HepG2 (cell line): ENCODE results near the gene KPNB1. TPM values are rescaled to one million over a fixed set of nuclear protein-coding genes. Genes with fewer than 3 reads are reported as not detected.
A peak's percentile ranks its signal among the peaks of the same experiment; 100 is the strongest.

Experiments used
- DPF2 ChIP-seq: sonication (generic); formaldehyde crosslinking; IDR thresholded peaks from 2 replicates; pipeline ENCODE4 v1.4.0; 2020; ENCODE audit warnings: mild to moderate bottlenecking, low read depth, missing genetic modification reagents, borderline replicate concordance
- FLYWCH1 ChIP-seq: sonication (generic); formaldehyde crosslinking; IDR thresholded peaks from 2 replicates; pipeline ENCODE4 v1.8.1; 2023; ENCODE audit warnings: mild to moderate bottlenecking, missing genetic modification reagents
- GPN1 ChIP-seq: sonication (generic); formaldehyde crosslinking; IDR thresholded peaks from 2 replicates; pipeline ENCODE4 v1.5.1; 2020; ENCODE audit warnings: missing genetic modification reagents, borderline replicate concordance
- IKZF1 ChIP-seq: fragments of 450-650 bp; IDR thresholded peaks from 2 replicates; pipeline ENCODE4 v1.7.1; 2016
- RFX3 ChIP-seq: IDR thresholded peaks from 2 replicates; pipeline ENCODE4 v1.6.1; 2016; ENCODE audit warnings: missing biosample characterization, missing genetic modification reagents
- SETDB1 ChIP-seq: sonication (generic); formaldehyde crosslinking; IDR thresholded peaks from 2 replicates; pipeline ENCODE4 v1.5.1; 2020; ENCODE audit warnings: missing genetic modification reagents, mild to moderate bottlenecking, borderline replicate concordance
- SRSF4 ChIP-seq: fragments of 200-400 bp; formaldehyde crosslinking; IDR thresholded peaks from one replicate; pipeline ENCODE4 v1.6.1; 2018; ENCODE audit warnings: mild to moderate bottlenecking, low read depth, low read length, moderate library complexity; ENCODE audit not compliant: poor library complexity, severe bottlenecking
- STAT5B ChIP-seq: sonication (generic); formaldehyde crosslinking; IDR thresholded peaks from 2 replicates; pipeline ENCODE4 v1.4.0; 2020; ENCODE audit warnings: missing genetic modification reagents
- U2AF2 ChIP-seq: fragments of 200-400 bp; formaldehyde crosslinking; IDR thresholded peaks from 2 replicates; pipeline ENCODE4 v1.6.1; 2017; ENCODE audit warnings: low read depth, mild to moderate bottlenecking, low read length
- ZKSCAN1 ChIP-seq: fragments of 150-350 bp; IDR thresholded peaks from 2 replicates; pipeline ENCODE4 v1.6.1; 2014; ENCODE audit warnings: low read length
- ZNF138 ChIP-seq: sonication (generic); formaldehyde crosslinking; IDR thresholded peaks from 2 replicates; pipeline ENCODE4 v1.5.0; 2020; ENCODE audit warnings: mild to moderate bottlenecking, low read depth, missing genetic modification reagents
- ZNF382 ChIP-seq: sonication (generic); formaldehyde crosslinking; IDR thresholded peaks from 2 replicates; pipeline ENCODE4 v1.5.0; 2020; ENCODE audit warnings: missing genetic modification reagents, mild to moderate bottlenecking, borderline replicate concordance
- ZNF432 ChIP-seq: sonication (generic); formaldehyde crosslinking; IDR thresholded peaks from 2 replicates; pipeline ENCODE4 v1.5.0; 2020; ENCODE audit warnings: missing genetic modification reagents, mild to moderate bottlenecking, borderline replicate concordance
- ZNF761 ChIP-seq: sonication (generic); formaldehyde crosslinking; conservative IDR thresholded peaks from 2 replicates; pipeline ENCODE4 v1.4.0; 2020; ENCODE audit warnings: mild to moderate bottlenecking, missing genetic modification reagents
- ZNF891 ChIP-seq: sonication (generic); formaldehyde crosslinking; IDR thresholded peaks from 2 replicates; pipeline ENCODE4 v1.5.0; 2020; ENCODE audit warnings: mild to moderate bottlenecking, missing genetic modification reagents
- ZSCAN9 ChIP-seq: IDR thresholded peaks from 2 replicates; pipeline ENCODE4 v1.6.1; 2016; ENCODE audit warnings: borderline replicate concordance
- polyA plus RNA-seq, 8 experiments: library from polyadenylated mRNA; depleted of rRNA in 3 of 8; stranded (reverse) in 7 of 8; unstranded in 1 of 8; fragments of >200 nt; fragmentation: Illumina TruSeq in 4 of 8; extraction: Trizol in 4 of 8; gene quantifications; 2 replicates each; pipeline versions ENCODE4 v1.2.1 to v1.2.3, GENCODE V29; 2011 to 2016; ENCODE audit warnings: low read depth in 4 of 8, missing spikeins in 1 of 8, mixed read lengths in 1 of 8; ENCODE audit not compliant: insufficient read depth in 1 of 8
- total RNA-seq, 5 experiments: library from RNA; depleted of rRNA; stranded (reverse); fragments of >200 nt; fragmentation: Illumina TruSeq; extraction: Trizol; gene quantifications; 2 replicates each; pipeline ENCODE4 v1.2.3, GENCODE V29; 2016; ENCODE audit warnings: low read depth in 1 of 5
- TF ChIP-seq, protein P1 (sequence below): sonication (generic); formaldehyde crosslinking; IDR thresholded peaks from 2 replicates; pipeline ENCODE4 v1.4.0; 2020; ENCODE audit warnings: missing genetic modification reagents
- TF ChIP-seq, protein P2 (sequence below): IDR thresholded peaks from 2 replicates; pipeline ENCODE4 v1.6.1; 2012; ENCODE audit warnings: low read depth, low read length, improper control_type of control experiment
- TF ChIP-seq, protein P3 (sequence below): sonication (generic); formaldehyde crosslinking; IDR thresholded peaks from 2 replicates; pipeline ENCODE4 v1.8.1; 2023; ENCODE audit warnings: mild to moderate bottlenecking, inconsistent platforms, moderate library complexity, missing genetic modification reagents, borderline replicate concordance
- TF ChIP-seq, protein P4 (sequence below): sonication (generic); formaldehyde crosslinking; conservative IDR thresholded peaks from 2 replicates; pipeline ENCODE4 v1.8.0; 2022; ENCODE audit warnings: low read depth, missing genetic modification reagents

The KPNB1 gene
- total and polyA plus RNA-seq, 2 of the 13 experiments (the other 11 are each of a cell fraction or from before 2014, with no cell fraction given): 164 to 424 TPM

DNA sequence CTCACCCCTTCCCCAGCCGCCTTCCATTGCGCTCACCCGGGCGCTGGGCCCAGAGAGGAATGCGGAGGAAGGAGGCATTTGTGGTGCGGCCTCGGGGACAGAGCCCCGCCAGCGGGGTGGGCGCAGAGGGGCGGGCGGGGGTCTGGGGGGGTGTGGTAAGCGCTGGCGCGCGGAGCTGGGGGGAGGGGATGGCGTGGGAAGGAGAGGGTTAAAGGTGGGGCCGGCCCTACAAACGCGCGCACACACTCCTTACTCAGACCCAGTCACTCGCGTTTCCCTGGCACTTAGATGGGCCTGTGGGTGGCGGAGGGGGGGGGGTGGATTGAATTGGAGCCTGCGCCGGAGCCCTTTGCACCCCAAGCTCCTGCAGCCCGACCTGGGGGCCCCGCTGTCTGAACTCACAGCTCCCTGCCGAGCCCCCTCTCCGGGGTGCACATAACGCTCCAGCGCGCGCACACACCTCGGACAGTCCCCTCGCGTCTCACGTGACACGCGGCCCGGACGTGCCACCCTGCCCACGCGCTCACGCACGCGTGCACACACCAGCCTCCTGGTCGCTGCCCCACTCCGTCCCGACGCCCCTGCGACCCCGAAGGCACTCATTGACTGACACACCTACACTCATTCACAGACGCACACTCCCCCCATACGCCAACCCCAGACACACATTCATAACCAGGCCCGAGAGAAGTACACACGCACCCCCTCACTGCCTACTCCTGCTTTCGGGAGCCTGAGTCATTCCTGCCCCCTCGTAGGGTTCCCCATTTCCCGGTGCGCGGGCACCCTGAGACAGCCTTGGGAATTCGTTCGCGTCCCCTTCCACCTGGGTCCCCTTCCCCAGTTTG lies 45.1 kb downstream of the KPNB1 start (continued):
- TF ChIP-seq, protein P1, sequence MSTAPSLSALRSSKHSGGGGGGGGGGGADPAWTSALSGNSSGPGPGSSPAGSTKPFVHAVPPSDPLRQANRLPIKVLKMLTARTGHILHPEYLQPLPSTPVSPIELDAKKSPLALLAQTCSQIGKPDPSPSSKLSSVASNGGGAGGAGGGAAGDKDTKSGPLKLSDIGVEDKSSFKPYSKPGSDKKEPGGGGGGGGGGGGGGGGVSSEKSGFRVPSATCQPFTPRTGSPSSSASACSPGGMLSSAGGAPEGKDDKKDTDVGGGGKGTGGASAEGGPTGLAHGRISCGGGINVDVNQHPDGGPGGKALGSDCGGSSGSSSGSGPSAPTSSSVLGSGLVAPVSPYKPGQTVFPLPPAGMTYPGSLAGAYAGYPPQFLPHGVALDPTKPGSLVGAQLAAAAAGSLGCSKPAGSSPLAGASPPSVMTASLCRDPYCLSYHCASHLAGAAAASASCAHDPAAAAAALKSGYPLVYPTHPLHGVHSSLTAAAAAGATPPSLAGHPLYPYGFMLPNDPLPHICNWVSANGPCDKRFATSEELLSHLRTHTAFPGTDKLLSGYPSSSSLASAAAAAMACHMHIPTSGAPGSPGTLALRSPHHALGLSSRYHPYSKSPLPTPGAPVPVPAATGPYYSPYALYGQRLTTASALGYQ: no peak
- TF ChIP-seq, protein P2, sequence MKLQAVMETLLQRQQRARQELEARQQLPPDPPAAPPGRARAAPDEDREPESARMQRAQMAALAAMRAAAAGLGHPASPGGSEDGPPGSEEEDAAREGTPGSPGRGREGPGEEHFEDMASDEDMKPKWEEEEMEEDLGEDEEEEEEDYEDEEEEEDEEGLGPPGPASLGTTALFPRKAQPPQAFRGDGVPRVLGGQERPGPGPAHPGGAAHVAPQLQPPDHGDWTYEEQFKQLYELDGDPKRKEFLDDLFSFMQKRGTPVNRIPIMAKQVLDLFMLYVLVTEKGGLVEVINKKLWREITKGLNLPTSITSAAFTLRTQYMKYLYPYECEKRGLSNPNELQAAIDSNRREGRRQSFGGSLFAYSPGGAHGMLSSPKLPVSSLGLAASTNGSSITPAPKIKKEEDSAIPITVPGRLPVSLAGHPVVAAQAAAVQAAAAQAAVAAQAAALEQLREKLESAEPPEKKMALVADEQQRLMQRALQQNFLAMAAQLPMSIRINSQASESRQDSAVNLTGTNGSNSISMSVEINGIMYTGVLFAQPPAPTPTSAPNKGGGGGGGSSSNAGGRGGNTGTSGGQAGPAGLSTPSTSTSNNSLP: no peak
- TF ChIP-seq ZNF432 (CRISPR knock-in tag) (no peak), ZKSCAN1 (no peak), GPN1 (CRISPR knock-in tag) (no peak), SRSF4 (no peak), SETDB1 (CRISPR knock-in tag) (no peak), IKZF1 (no peak), ZNF382 (CRISPR knock-in tag) (no peak), FLYWCH1 (CRISPR knock-in tag) (no peak), STAT5B (no peak), DPF2 (CRISPR knock-in tag) (no peak), ZNF761 (CRISPR knock-in tag) (no peak), U2AF2 (no peak), ZNF891 (peak; percentile 45; the same call in 1 of the 2 replicates), ZNF138 (CRISPR knock-in tag) (no peak; the same call in 1 of the 2 replicates), ZSCAN9 (no peak), RFX3 (CRISPR knock-in tag) (no peak)
- TF ChIP-seq, protein P3, sequence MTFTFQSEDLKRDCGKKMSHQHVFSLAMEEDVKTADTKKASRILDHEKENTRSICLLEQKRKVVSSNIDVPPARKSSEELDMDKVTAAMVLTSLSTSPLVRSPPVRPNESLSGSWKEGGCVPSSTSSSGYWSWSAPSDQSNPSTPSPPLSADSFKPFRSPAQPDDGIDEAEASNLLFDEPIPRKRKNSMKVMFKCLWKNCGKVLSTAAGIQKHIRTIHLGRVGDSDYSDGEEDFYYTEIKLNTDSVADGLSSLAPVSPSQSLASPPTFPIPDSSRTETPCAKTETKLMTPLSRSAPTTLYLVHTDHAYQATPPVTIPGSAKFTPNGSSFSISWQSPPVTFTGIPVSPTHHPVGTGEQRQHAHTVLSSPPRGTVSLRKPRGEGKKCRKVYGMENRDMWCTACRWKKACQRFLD: 0 out of 2 replicates have a peak, but pooled peaks have one; percentile 30
- TF ChIP-seq, protein P4, sequence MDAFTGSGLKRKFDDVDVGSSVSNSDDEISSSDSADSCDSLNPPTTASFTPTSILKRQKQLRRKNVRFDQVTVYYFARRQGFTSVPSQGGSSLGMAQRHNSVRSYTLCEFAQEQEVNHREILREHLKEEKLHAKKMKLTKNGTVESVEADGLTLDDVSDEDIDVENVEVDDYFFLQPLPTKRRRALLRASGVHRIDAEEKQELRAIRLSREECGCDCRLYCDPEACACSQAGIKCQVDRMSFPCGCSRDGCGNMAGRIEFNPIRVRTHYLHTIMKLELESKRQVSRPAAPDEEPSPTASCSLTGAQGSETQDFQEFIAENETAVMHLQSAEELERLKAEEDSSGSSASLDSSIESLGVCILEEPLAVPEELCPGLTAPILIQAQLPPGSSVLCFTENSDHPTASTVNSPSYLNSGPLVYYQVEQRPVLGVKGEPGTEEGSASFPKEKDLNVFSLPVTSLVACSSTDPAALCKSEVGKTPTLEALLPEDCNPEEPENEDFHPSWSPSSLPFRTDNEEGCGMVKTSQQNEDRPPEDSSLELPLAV (CRISPR knock-in tag): no peak
